GM19328 (cell line): ENCODE results near the gene LENEP.

ENCODE experiments used
- ATAC-seq: cut with Tn5 transposase; IDR thresholded peaks from one replicate; pipeline ENCODE4 v1.9.1; 2021; ENCODE audit warnings: mild to moderate bottlenecking, moderate library complexity; ENCODE audit not compliant: unreplicated experiment

Gene LENEP

DNA sequence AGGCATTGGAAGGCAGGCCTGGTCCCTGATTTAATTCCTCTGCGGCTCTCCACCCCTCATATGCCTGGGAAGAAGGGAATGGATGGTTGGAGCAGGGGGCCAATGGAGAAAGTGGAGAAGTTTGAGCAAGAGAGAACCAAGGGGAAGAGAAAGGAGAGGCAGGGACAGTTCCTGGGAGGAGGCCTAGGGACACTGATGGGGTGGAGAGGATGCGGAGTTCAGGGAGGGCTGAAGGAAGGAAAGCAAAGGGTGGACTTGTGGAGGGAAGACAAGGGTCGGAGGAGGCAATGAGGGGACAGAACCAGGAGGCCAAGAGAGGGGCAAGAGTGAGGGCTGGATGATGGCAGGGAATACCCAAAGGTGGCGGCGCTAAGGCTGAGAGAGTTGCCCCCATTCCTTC, 16.4 kb downstream of the LENEP start:
- ATAC-seq = no peak

DNA sequence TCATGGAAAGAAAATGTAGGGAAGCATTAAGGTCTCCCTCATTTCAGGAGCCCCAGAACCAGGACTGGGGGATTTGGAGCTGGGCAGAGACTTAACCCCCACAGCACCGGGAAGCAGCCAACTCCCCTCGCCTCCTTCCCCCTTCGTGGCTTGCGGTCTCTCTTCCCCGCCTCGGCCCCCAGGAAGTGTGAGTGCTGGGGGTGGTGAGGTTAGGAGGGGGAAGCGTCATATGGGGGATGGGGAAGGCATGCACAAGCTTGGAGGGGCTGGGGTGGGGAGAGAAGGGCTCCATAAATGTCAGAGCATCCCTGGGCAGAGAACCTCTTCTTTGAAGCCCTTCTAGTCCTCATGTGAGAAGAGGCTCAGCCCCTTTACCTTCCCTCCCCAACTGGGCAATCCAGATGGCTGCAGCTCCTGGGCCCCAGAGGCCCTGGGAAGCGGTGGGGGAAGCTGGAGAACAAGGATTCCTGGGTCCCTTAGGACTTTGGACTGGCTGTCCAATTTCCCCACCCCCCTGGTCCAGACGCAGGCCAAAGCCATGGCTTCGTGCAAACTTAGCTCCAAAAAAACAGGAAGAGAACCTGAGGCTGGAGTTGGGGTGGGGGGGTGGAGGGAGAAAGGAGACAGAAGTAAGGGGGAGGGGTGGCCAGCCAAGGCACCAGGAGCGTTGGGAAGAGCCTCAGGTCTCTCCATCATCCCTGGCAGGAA, 17.0 kb downstream of the LENEP start:
- ATAC-seq = no peak

DNA sequence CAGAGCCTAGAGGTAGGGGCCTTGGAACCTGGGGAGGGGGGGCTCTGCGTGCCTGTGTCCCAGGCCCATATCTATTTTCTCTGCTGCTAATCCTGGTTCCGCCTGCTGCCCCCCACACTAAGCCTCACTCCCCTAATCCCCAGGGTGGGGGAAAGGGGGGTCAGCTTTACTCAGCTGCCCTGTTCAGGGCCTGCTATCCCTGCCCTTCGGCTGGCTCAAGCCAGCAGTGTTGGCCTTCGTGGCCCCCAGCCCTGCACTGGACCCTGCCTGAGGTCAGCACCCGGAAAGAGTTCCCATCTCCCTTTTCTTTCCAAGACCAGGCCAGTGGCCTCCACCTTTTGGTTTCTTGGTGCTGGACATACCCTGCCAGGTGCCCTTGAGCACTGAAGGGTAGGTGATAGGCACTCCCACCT, 17.6 kb downstream of the LENEP start:
- ATAC-seq = no peak

DNA sequence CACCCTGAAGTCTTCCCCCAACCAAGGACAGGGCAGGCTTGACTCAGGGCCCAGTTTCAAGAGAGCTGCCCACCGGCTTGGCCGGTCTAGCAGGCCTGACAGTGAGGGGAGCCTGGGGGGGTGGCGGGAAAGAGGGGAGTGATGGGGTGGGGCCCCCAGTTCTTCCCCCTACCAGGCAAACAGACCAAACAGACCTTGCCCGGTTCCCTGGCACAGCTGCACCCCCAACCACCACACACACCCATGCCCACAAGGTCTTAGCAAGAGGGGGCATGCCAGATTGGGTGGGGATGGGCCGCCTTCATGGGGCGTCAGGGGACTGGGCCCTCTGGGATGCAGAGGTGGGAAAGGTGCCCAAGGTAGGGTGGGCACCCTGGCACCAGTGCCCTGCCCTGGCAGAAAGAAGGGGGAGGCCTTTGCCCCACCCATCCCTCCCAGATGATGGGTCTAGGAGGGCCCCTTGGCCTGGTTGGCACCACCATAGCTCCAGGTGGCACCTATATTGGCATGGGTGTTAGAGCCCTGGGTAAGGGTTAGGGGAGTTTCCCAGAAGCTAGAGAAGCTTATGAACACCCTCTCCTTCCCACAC, 18.1 kb downstream of the LENEP start:
- no peak for ATAC-seq

DNA sequence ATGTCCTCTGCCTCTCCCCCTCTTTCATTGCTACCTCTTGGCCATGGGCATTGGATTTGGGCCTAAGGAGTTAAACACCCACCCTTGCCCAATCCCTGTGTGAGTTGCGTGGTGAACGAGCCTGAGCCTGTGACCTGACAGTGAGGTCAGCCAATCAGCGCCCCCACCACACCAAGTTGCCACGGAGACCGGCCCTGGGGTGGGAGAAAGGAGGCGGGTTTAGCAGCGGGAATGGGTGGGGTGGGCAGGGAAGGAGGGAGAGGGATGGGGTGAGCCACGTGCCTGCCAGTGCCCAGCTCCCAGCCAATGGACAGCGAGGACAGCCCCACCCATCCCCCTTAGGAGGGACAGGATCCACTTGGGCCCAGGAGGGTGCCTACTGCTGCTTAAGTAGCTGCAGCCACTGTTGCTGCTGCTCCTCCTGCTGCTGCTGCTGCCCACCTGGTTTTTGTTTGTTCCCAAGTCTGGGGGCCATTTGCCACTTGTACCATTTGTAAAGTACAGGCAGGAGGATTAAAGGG, 18.7 kb downstream of the LENEP start:
- no peak for ATAC-seq

DNA sequence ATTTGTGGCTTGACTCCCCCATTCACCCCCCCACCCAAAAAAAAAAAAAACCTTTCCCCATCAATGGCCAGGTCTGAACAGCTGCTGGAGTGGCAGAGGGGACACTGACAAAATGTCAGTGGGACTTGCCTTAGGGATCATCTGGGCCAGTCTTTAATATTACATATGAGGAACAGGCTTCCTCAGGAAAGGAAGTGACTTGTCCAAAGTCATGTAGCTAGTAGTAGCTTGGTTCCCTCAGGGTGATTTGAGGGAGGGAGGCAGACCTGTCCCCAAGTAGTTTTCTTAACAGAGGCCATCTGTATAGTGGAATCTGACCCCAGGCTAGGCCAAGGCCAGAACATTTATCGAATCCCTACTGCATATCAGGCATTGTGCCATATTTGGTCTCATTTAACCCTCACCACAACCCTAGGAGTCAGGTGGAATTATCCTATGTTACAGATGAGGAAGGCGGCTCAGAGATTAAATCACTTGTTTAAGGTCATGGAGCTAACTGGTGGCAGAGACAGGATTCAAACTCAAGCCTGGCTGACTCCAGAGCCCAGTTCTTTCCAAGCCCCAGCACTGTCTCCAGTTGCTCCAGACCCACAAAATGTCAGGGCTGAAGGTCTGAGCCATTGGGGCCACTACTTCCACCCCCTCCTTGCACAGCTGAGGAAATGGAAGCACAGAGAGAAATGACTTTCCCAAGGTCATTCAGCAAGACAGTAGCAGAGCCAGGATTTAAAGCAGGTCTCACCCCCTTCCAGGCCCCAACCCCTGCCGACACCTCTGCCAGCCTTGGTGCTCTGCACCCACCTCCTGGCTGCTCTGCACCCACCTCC, 19.6 kb downstream of the LENEP start:
- ATAC-seq = no peak

DNA sequence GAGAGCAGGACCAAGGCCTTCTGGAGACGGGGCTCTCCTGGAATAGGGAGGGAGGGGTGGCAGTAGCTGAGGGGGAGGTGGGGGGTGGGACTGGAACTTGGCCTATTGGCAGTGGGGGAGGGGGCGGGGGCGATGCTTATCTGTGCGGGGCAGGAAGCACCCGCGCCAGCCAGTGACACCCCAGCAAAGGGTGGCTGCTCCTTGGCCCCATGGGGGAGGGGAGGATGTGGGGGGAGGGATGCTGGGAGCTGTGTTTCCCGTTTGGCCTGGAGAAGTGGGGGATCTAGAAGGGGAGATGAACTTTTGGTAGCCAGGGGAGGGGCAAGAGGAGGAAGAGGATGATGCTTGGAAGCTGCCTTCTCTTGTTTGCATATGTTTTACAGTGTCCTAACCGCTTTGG, 20.2 kb downstream of the LENEP start:
- no peak for ATAC-seq

DNA sequence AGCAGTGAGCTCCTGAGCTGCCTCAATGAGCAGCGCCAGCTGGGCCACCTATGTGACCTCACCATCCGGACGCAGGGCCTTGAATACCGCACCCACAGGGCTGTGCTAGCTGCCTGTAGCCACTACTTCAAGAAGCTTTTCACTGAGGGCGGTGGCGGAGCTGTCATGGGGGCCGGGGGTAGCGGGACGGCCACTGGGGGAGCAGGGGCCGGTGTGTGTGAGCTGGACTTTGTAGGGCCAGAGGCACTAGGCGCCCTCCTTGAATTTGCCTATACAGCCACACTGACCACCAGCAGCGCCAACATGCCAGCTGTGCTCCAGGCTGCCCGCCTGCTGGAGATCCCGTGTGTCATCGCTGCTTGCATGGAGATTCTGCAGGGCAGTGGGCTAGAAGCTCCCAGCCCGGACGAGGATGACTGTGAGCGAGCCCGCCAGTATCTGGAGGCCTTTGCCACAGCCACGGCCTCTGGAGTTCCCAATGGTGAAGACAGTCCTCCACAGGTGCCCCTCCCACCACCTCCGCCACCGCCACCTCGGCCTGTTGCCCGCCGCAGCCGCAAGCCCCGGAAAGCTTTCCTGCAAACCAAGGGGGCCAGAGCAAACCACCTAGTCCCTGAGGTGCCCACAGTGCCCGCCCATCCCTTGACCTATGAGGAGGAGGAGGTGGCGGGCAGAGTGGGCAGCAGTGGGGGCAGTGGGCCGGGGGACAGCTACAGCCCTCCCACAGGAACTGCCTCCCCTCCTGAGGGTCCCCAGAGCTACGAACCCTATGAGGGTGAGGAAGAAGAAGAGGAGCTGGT, 21.5 kb downstream of the LENEP start:
- ATAC-seq = no peak

DNA sequence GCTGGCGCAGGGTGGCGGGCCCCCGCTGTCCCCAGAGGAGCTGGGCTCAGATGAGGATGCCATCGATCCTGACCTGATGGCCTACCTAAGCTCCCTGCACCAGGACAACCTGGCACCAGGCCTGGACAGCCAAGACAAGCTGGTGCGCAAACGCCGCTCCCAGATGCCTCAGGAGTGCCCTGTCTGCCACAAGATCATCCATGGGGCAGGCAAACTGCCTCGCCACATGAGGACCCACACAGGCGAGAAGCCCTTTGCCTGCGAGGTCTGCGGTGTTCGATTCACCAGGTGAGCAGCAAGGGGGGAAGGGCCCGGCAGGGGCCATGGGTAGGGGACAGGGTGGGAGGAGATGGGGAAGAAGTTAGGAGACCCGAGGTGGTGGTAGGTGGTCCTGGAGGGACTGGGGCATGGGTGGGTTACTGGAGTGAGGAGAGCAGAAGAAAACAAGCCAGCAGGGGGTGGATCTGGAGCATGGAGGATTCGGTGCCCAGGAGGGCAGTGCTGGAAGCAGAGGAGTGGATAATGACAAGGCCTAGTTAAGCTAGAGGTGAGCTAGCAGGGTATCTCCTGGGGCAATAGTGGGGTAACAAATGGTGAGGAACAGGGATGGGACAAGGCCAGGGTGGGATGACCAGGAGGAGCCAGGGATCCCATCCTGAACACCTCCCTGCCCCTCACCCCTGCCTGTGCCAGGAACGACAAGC, 22.3 kb downstream of the LENEP start:
- no peak for ATAC-seq

DNA sequence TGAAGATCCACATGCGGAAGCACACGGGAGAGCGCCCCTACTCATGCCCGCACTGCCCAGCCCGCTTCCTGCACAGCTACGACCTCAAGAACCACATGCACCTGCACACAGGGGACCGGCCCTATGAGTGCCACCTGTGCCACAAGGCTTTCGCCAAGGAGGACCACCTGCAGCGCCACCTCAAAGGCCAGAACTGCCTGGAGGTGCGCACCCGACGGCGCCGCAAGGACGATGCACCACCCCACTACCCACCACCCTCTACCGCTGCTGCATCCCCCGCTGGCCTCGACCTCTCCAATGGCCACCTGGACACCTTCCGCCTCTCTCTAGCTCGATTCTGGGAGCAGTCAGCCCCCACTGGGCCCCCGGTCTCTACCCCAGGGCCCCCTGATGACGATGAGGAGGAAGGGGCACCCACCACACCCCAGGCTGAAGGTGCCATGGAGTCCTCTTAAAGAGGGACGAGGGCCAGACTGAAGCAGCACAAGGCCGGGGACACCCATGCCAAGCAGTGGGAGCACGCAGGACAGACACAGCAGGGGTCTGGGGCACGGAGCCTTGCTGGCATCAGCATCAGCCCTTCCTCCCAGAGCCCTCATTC, 22.9 kb downstream of the LENEP start:
- no peak for ATAC-seq

DNA sequence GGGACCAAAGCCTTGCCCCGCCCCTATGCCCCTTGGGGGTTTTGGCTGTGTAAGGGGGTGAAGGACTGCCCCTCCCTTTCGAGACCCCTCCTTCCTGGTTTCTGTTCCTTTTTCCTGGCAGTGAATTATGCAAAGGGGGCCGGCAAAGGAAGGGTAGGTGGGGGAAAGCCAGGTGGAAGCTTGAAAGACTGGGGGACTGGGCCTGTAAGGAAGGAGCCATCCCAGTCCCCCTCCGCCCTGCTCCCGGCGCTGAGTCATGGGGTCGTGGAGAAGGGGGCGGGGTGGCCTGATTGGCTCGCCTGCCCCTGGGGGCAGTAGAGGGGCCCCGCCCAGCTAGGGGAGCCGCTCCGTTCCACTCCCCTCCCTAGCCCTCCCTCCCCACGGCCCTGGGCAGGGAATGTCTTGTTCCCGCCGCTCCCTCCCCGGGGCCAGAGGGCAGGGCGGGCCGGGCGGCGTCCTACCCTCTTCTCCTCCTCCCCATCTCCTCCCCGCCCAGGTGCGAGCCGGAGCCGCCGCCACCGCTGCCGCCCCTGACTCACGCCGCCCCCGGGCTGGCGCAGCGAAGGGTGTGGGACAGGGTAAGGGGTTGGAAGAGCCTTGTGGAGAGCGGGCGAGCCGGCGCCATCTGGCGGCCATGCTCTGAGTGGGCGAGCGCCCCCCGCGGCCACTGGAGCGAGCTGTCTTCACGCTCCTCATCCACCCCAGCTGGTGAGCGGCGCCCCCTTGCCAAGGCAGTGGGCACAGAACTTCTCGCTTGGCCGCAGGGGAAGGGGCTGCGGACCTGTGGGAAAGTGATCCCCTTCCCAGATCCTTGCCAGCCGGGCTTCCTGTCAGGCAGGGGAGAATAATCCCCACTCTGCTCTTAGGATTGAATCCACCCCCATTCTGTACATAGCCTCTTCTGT, 23.9 kb downstream of the LENEP start:
- peak; percentile 84 for ATAC-seq

DNA sequence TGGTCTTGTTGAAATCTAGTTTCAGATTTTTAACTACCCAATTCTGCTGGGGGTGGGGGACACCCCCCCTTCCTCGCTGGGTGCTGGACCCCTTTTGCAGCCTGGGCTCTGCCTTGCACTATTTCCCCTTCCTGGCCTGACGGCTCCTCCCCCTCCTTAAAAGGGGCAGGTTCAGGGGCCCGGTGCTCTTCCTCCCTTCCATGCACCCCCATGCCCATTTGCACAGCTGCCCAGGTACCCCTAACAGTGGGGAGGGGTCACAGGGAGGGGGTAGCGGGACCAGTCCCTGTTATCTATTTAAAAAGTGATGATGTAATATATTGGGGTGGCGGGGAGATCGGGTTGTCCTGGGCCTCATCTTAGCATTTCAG, 24.5 kb downstream of the LENEP start:
- no peak for ATAC-seq

DNA sequence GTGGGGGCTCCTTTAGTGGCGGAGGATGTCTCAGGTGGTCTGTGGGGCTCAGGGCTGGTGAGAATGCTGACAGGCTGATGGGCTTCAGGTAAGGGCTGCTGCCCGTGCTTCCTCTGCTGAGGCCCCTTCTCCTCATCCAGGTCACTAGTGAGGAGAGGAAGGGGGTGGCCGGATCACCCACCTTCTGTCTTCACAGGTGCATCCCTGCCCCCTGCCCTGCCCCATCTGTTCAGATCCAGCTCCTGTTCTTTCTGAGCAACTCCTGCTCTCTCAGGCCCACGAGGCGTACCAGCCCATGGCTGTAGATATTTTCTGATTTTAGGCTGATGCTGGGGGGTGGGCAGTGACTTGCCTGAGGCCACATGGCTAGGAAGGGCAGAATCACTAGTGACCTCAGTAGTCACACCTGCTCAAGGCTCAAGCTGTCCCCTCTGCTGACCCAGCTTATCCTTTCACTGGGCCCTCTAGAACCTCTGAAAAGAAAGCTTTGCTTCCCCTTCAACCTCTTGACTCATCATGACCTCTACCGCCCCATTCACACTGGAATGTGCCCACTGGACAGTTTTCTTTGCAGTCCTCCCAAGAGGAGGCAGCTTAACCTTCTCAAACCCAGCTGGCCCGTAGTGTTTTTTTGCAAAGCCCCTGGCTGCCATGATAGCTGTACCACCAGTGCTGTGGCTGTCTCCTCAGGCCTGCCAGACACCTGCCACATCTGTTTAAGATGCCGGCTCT, 25.4 kb downstream of the LENEP start:
- no peak for ATAC-seq

DNA sequence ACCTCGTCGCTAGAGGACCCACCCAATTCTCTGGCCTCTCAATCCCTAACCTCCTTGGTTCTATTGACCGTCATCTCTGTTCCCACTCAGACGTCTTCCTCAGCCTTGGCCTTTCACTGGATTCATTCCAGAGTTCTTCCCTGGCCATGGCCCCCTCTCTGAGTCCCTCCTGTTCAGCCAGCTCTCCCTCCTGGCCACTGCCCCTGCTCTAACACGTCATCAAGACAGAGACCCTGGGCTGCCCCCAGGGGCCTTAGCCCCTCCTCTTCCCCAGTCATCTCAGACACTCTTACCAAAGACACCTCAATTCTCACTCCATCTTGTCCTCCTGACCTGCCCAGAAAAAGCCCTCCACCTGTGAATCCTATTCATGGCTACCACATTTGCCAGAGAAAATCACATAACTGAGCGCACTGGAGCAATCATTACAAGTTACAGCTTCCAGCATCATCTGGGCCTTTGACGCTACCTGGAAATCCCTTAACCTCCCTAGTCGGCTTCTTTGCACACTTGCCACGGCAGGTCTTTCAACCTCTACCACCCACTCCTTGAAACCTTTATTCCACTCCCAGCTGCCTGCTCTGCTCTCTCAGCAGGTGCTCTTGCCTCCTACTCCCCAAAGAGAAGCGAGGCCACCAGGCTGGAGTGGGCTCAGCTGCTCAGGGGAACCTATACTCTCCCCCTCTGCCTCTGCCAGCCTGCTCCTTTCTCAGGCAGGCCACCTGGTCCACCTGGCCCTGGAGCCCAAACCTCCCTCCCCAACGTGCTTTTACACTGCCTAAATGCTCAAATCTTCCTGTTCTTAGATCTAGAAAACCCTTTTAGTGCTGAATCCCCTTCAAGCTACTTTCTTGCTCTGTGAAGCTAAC, 26.2 kb downstream of the LENEP start:
- ATAC-seq = no peak

DNA sequence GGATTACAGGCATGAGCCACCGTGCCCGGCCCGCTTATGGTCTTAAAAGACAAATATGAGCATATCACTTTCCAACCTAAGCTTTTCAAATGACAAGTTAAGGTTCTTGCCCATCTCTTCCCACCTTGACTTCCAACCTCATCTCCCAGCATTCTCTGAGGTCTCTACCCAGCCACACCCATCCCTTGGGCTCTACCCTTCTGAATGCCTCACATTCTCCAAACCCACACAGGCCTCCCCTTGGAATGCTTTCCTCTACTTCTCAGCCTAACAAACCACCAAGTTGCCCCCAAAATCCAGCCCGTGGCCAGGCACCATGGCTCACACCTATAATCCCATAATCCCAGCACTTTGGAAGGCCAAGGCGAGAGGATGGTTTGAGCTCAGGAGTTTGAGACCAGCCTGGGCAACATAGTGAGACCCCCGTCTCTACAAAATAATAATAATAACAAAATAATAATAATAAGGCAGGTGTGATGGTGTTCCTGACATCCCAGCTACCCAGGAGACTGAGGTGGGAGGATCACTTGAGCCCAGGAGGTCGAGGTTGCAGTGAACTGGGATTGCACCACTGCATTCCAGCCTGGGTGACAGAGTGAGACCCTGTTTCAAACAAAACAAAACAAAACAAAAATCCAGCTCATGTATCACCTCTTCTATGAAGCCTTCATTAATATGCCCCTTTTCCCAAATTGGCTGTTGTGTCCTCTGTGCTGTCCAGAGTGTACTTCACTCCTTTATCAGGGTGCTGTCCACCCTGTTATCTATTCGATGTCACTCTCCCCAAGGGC, 28.9 kb downstream of the LENEP start:
- no peak for ATAC-seq

DNA sequence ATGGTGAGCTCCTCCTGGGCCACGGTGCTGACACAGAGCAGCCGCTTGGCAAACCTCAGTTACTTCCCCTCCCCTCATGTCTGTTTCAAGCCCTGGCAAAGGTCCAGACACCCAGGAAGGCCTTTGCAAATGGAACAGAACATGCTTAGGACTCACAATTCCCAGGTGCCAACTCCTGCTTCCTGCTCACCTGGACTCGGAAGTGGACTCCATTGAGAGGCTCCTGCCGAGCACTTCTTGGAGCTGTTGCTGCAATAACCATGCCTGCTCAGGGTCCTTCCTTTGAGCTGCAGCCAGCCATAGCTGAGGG, 29.5 kb downstream of the LENEP start:
- no peak for ATAC-seq

DNA sequence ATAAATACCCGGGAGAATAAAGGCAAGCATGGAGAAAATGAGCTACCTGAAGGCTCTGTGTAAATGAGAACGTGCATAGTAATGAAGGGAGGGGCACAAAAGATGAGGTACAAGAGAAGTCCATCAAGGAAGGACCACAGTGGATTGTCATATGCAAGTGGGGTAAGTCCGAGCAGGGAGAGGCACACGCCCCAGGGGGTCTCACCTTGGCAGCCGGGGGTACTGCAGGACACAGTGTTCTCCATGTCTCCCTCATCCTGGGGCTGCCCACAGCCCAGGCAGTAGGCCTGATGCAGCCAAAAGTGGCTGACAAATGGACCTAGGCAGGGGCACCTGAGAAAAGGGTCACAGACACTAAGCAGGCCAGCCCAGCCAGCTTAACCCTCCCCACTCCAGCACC, 30.2 kb downstream of the LENEP start:
- ATAC-seq = no peak
